OCI-LY3 (cell line): Measurements from ENCODE around the gene UBA3.

Source experiments
- H2AFZ ChIP-seq: fragments of 200-600, 300-600 bp; shearing (Covaris generic); 2 replicates; pipeline ENCODE4 v1.6.0; 2014; ENCODE audit warnings: antibody characterized with exemption, low read depth, low read length
- H3K27ac ChIP-seq: fragments of 200-600, 300-600 bp; sonication (generic); 2 replicates; pipeline ENCODE4 v1.5.1; 2014; ENCODE audit warnings: mild to moderate bottlenecking, low read length, moderate library complexity, mixed read lengths
- H3K27me3 ChIP-seq: fragments of 200-600, 300-600 bp; sonication (generic); 2 replicates; pipeline ENCODE4 v1.6.1; 2014; ENCODE audit warnings: low read depth, low read length, mixed read lengths
- H3K36me3 ChIP-seq: fragments of 200-600, 300-600 bp; sonication (generic); replicated peaks from 2 replicates; pipeline ENCODE3; 2014; ENCODE audit warnings: low read depth, low read length, mixed read lengths
- H3K4me1 ChIP-seq: fragments of 300-600, 200-600 bp; sonication (generic); 2 replicates; pipeline ENCODE4 v1.6.1; 2014; ENCODE audit warnings: low read length, mixed read lengths
- H3K4me2 ChIP-seq: fragments of 200-600, 300-600 bp; sonication (generic); 2 replicates; pipeline ENCODE4 v1.6.1; 2014; ENCODE audit warnings: low read length, mixed read lengths
- H3K4me3 ChIP-seq: fragments of 300-600, 200-600 bp; sonication (generic); 2 replicates; pipeline ENCODE4 v1.5.1; 2014; ENCODE audit warnings: antibody characterized with exemption, mild to moderate bottlenecking, low read length, moderate library complexity
- H3K79me2 ChIP-seq: fragments of 300-600, 200-600 bp; shearing (Covaris generic); 2 replicates; pipeline ENCODE4 v1.6.1; 2014; ENCODE audit warnings: mild to moderate bottlenecking, low read length, mixed read lengths
- H3K9ac ChIP-seq: fragments of 300-600, 200-600 bp; shearing (Covaris generic); 2 replicates; pipeline ENCODE4 v1.6.0; 2014; ENCODE audit warnings: mild to moderate bottlenecking, low read length, moderate library complexity
- H3K9me3 ChIP-seq: fragments of 200-600, 300-600 bp; shearing (Covaris generic); 2 replicates; pipeline ENCODE4 v1.6.1; 2014; ENCODE audit warnings: low read length, mixed read lengths; ENCODE audit not compliant: insufficient read depth
- H4K20me1 ChIP-seq: fragments of 200-600, 300-600 bp; sonication (generic); 2 replicates; pipeline ENCODE4 v1.6.1; 2016; ENCODE audit warnings: low read length, mixed read lengths; ENCODE audit not compliant: insufficient read depth
- EZH2phosphoT487 ChIP-seq: fragments of 200-600 bp; shearing (Covaris generic); IDR thresholded peaks from 2 replicates; pipeline ENCODE4 v1.6.1; 2018; ENCODE audit warnings: antibody characterized with exemption, mixed run types, low read depth
- TF ChIP-seq, protein P1 (sequence below): fragments of 200-600, 300-600 bp; sonication (generic); IDR thresholded peaks from 2 replicates; pipeline ENCODE4 v1.5.1; 2014; ENCODE audit warnings: antibody characterized with exemption, low read length, low read depth

The UBA3 gene

DNA sequence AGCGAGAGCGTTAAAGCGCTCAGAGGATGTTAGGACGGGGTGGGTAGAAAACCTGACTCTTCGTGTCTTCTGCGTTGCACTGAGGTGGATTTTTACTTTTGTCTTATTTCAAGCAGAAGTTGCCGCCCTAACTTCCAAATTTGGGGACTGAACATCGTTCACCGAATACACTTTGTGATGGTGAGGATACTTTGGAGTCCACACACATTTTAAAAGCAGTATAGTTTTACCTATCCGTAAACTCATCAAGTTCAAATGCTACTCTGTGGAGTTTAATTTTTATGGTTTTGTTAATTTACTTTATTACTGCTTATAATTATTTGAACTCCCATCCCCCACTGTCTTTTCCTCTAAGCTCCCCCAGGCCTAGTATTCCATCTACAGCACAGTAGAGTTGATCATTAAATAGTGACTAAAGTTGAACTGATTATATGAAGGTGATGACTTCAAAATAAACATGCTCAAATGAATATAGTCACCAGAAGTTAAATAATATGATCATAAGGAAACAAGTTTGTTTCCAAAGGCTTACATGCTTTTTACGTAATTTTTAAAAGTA, 66.1 kb downstream of the UBA3 start:
- peak overlapping the region; percentile 87 for H3K4me3 ChIP-seq
- H2AFZ ChIP-seq, result peak overlapping the region; percentile 74
- peak overlapping the region; percentile 90 for H3K9ac ChIP-seq
- H3K9me3 ChIP-seq, result no peaks in the 10 kb centered on the region
- no peaks in the 10 kb centered on the region for H3K27me3 ChIP-seq
- peaks cover 11% of the 10 kb centered on the region for H3K36me3 ChIP-seq
- peaks cover 4% of the 10 kb centered on the region; the same call in 1 of the 2 replicates for H3K79me2 ChIP-seq
- no peaks in the 10 kb centered on the region for H4K20me1 ChIP-seq
- TF ChIP-seq EZH2phosphoT487, result no peak
- TF ChIP-seq, protein P1, sequence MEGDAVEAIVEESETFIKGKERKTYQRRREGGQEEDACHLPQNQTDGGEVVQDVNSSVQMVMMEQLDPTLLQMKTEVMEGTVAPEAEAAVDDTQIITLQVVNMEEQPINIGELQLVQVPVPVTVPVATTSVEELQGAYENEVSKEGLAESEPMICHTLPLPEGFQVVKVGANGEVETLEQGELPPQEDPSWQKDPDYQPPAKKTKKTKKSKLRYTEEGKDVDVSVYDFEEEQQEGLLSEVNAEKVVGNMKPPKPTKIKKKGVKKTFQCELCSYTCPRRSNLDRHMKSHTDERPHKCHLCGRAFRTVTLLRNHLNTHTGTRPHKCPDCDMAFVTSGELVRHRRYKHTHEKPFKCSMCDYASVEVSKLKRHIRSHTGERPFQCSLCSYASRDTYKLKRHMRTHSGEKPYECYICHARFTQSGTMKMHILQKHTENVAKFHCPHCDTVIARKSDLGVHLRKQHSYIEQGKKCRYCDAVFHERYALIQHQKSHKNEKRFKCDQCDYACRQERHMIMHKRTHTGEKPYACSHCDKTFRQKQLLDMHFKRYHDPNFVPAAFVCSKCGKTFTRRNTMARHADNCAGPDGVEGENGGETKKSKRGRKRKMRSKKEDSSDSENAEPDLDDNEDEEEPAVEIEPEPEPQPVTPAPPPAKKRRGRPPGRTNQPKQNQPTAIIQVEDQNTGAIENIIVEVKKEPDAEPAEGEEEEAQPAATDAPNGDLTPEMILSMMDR, result no peak
- H3K4me1 ChIP-seq, result peaks cover 14% of the 10 kb centered on the region
- H3K4me2 ChIP-seq, result peak overlapping the region; percentile 87
- peak overlapping the region; percentile 43 for H3K27ac ChIP-seq

DNA sequence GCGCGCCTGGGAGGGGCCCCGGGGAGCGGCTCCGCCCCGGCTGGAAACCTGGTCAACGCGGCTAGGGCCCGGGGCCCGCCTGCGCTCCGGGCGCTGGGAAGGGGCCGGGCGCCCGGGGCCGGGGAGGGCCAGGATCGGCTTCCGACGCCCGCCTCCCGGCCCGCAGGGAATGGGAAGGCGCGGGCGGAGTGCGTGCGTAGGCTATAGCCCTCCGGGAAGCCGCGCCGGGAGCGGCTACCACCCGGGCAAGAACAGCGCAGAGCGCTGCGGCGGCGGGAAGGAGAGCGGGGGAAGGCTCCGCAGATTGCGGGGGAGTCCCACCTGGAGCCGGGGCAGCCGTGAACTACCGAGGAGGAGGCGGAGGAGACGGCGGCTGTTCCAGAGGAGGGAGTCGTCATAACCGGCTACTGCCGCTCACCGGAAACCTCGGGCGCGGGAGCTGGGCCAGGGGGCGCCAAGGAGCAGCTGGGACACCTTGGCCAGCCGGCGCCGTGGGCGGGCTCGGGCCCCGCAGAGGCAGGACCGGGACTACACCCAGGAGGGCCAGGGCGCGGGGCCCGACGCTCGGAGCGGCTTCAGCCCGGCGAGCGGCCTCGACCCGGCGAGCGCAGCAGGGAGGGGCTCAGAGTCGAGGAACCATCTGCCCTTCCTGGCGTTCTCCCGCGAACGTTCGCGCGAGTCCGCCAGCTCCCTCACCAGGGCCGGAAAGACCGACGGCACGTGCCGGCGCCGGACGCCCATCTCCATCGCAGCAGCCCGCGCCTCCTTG, 66.7 kb downstream of the UBA3 start, which contains the start of gene EOGT:
Gene EOGT (minus strand): TSS at position 432 of the 769 bp plus-strand sequence. CDS start 3,838 bp downstream, outside the sequence.
- Histone ChIP-seq H2AFZ (peak within 1 kb of the TSS; percentile 92), H3K27me3 (no peaks in the 10 kb centered on the region), H3K4me1 (peaks cover 14% of the 10 kb centered on the region), H4K20me1 (no peaks in the 10 kb centered on the region), H3K27ac (peak within 1 kb of the TSS; percentile 43), H3K9me3 (no peaks in the 10 kb centered on the region), H3K9ac (peak within 1 kb of the TSS; percentile 90), H3K79me2 (peaks cover 4% of the 10 kb centered on the region; the same call in 1 of the 2 replicates), H3K36me3 (peaks cover 9% of the 10 kb centered on the region), H3K4me2 (peak within 1 kb of the TSS; percentile 87), H3K4me3 (peak within 1 kb of the TSS; percentile 87)
- TF ChIP-seq, protein P1, result peak; percentile 66
- TF ChIP-seq EZH2phosphoT487, result no peak

DNA sequence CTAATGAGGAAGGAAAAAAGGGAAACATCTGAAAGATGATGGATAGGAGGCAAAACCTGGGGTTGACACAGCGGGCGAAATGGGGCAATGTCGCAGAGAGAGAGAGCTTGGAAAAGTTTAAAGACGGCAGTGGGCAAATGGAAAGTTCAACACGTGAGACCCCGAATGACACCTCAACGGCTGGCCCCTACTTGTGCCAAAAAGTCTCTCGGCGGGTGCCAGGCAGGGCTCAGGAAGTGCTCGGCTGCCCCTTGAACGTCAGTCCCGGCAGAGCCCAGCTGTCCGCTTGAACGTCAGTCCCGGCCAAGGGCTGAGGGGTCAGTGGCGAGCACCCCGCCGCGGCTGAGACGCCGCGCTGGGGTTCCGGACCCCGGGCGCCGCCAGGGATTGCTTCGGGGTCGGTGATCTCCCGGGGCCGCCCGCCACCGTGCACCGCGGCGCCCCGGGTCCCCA, 67.3 kb downstream of the UBA3 start:
- Histone ChIP-seq H3K27ac (no peak overlapping the region), H3K36me3 (peaks cover 13% of the 10 kb centered on the region), H3K4me1 (peaks cover 14% of the 10 kb centered on the region), H3K4me3 (peak overlapping the region; percentile 87), H3K4me2 (peak overlapping the region; percentile 87), H4K20me1 (no peaks in the 10 kb centered on the region), H2AFZ (peak overlapping the region; percentile 92), H3K9me3 (no peaks in the 10 kb centered on the region), H3K79me2 (peaks cover 4% of the 10 kb centered on the region; the same call in 1 of the 2 replicates), H3K9ac (peak overlapping the region; percentile 90), H3K27me3 (no peaks in the 10 kb centered on the region)
- TF ChIP-seq EZH2phosphoT487, result no peak
- TF ChIP-seq, protein P1, result no peak

DNA sequence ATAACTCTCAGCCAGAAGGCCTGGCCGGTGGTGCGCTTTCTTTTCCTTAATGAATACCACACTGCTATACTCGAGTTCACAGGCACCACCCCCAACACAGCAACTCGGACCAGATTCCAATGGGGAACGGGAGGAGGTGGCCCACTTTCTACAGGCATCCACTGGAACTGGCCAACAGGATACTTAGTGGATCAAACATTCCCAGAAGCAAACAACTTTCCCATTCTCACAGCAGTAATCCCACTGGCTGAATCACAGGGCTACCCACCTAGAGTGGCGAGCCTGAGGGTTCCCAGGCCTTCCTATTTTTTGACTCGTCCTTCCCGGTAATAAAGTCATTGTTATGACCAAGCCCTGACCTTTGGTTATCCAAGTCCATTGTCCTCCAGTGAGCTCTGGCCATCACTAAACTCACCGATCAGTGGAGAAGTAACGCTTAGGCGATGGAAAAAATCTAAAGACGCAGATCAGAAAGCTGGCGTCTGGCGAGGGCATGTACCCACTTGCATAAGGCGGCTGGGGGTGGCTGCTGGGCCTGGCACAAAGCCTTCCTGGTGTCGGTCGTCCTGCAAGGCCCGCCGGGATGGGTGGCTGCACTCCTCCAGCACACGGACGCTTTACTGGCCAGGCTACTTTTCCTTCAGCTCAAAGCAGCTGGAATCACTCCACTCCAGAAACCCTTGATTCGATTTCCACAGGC, 67.9 kb downstream of the UBA3 start:
- Histone ChIP-seq H3K27me3 (no peaks in the 10 kb centered on the region), H3K4me3 (peak overlapping the region; percentile 87), H3K4me1 (peaks cover 14% of the 10 kb centered on the region), H3K4me2 (peak overlapping the region; percentile 87), H4K20me1 (no peaks in the 10 kb centered on the region), H3K27ac (no peak overlapping the region), H2AFZ (peak overlapping the region; percentile 92; the same call in 1 of the 2 replicates), H3K36me3 (peaks cover 13% of the 10 kb centered on the region), H3K9ac (no peak overlapping the region; the same call in 1 of the 2 replicates), H3K79me2 (peaks cover 4% of the 10 kb centered on the region; the same call in 1 of the 2 replicates), H3K9me3 (no peaks in the 10 kb centered on the region)
- TF ChIP-seq EZH2phosphoT487, result no peak
